G401.6 (cell line): Measurements from ENCODE around the gene STMN3.

ENCODE experiments used
- FAIRE-seq: peaks from 2 replicates; lab custom pipeline; 2012; peaks lifted over from hg19 to GRCh38; lab: Jason Lieb, UNC

The STMN3 gene

GRCh38 chr20:63692436-63693082 lies 39.3 kb upstream of the STMN3 start:
- no peak for FAIRE-seq

GRCh38 chr20:63691711-63692435 lies 38.6 kb upstream of the STMN3 start:
- no peak for FAIRE-seq

DNA sequence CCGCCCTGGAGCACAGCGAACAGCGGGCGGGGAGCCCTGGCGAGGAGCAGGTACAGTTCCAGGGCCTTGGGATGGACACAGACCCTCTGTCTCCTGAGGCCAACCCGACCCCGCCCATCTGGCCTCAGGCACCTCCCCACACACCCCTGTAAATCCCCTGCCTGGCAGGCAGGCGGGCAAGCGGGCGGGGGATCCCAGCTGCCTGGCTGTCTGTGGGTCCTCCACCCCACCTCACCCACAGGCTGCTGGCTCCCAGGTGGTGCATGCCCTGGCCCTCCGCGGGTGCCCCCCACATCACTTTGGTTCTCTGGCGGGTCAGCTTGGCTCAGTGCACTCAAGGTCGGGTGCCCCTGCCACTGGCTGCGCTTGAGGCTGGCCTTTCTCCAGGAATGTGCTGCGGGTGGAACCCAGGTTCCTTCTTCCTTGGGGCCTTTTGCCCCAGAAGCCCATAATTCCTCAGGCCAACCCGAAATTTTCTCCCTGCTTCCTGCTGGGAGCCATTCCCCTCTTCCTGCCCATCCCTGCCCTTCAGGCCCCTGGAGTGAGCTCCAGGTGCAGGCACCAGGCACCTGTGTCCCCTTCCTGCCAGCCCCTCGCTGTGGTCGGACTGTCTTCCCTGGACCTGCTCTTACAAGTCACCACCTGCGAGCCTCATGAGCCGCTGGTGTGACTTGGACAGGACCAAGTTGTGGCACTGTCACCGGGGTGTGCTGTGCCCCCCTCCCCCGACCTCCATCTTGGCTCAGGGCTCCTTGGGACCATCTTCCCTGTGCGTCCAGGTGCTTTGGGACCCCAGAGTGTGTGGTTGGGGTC lies 37.9 kb upstream of the STMN3 start:
- no peak for FAIRE-seq

DNA sequence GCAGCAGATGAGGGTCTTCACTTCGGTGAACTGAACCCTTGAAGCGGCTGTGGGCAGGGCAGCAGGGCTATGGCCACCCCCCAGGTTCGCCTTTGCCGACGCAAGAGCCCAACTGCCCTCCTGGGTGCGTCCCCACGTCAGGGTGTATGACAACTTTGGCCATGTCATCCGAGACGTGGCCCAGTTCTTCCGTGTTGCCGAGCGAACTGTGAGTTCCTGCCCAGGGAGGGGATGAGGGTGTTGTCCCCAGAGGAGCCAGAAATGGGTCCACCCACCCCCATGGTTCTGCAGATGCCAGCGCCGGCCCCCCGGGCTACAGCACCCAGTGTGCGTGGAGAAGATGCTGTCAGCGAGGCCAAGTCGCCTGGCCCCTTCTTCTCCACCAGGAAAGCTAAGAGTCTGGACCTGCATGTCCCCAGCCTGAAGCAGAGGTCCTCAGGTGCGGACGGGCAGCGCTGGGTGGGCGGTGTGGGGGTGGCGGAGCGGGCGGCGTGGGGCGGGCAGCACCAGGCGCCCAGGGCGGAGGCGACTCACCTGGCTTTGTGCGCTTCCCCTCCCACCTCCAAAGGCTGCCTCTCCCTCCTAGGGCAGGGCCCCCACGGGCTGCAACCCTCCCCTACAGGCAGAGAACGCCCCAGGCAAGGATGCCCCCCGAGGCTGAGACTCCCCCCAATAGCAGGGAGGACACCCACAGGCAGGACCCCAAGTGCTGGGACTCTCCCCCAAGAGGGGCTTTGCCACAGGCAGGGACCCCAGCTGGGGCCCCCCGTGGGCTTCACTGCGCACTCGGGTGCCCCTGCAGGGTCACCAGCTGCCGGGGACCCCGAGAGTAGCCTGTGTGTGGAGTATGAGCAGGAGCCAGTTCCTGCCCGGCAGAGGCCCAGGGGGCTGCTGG lies 37.0 kb upstream of the STMN3 start:
- FAIRE-seq: no peak

DNA sequence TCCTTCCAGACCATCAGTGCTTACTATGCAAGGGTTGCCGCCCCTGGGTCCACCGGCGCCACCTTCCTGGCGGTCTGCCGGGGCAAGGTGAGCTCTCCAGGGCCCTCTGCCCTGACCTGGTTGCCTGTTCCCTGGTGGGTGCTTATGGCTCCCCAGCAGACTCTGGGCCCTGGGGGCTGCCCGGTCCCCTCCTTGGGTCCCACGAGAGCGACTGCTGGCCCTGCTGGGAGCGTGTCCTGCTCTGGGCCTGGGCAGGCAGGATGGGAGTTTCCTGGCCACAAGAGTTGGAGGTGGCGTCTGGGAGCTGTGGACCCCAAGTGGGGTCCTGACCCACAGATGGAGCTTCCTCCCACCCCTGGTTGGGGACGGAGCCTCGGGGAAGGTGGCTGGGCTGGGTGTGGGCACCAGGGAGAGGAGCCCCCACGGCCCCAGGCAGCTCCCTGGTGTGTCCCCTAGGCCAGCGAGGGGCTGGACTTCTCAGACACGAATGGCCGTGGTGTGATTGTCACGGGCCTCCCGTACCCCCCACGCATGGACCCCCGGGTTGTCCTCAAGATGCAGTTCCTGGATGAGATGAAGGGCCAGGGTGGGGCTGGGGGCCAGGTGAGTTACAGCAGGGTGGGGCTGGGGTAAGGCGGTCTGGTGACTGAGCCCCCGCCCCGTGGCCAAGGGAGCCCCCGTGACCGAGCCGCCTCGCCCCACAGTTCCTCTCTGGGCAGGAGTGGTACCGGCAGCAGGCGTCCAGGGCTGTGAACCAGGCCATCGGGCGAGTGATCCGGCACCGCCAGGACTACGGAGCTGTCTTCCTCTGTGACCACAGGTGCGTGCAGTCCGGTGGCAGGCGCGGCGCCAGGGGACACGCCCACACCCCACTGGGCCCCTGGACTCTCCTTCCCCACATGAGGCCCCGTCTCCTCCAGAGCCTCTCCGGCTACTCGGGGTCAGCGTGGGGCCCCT lies 36.1 kb upstream of the STMN3 start:
- FAIRE-seq: no peak

- FAIRE-seq: no peak
These were observed 35.2 kb upstream of the STMN3 start for GRCh38 chr20:63688228-63689045.

GRCh38 chr20:63687419-63688178 lies 34.4 kb upstream of the STMN3 start:
- FAIRE-seq: no peak

DNA sequence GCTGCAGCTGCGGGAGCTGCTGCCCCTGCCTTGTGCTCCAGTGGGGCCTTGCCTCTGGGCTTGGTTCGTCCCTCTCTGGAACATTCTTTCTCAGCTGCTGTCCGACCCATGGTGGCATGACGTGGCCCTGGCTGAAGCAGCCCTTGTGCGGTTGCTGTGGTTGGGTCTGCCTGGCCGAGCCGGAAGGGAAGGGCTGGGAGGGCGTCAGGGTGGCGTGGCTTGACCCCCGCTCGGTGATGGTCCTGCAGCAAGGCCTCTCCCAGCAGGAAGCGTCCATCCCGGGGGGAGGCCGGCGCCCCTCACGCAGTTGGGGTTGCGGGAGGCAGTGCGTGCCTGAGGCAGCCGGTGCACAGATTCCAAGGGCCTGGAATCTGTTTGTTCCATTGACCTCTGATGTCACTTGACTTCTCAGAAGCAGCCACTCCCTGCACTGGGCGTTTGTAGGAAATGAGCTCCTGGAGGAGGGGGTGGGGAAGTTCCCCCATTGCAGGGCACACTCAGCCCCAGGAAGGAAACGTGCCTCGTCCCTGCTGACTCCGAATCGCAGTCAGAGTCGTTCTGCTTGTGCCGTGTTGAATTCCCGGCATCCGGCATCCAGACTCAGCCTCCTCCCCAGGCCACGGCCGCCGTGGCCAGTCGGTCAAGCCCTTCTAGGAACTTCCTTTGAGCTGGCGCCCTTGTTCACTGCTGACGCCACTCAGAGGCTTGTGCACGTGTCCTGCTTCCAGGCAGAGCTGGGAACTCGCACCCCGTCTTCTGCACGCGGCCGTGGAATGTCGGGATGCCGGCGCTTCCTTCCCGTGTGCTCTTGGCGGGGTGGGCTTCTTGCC lies 33.5 kb upstream of the STMN3 start:
- no peak for FAIRE-seq

GRCh38 chr20:63686094-63686491 lies 32.9 kb upstream of the STMN3 start:
- no peak for FAIRE-seq

GRCh38 chr20:63685269-63686026 lies 32.2 kb upstream of the STMN3 start:
- FAIRE-seq: no peak

DNA sequence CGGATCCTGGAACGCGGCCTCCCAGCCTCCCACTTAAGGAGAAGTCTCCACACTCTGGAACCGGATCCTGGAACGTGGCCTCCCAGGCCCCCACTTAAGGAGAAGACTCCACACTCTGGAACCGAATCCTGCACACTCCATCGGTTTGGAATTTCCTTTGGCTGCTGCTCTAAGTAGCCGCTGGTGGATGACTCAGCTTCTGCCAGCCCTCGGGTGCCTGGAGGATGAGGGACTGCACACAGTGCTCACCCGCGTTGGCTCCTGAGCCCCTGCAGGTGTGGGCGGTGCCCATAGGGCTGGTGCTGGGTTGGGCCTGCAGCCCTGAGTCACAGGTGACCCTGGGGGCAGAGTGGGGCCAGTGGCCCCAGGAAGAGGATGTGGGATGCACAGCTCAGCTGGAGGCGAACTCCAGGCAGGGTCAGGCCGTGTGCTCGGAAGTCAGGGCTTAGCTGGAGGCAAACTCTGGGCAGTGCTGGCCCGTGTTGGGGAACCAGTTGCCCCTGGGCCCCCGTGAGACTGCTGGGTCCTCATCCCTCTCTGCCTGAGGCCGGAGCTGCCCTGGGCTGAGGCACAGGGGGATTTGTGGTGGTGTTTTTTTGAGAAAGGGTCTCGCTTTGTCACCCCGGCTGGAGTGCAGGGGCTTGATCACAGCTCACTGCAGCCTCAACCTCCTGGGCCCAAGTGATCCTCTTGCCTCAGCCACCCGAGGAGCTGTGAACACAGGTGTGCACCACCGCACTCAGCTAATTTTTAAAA lies 29.3 kb upstream of the STMN3 start:
- FAIRE-seq: peak; percentile 96

DNA sequence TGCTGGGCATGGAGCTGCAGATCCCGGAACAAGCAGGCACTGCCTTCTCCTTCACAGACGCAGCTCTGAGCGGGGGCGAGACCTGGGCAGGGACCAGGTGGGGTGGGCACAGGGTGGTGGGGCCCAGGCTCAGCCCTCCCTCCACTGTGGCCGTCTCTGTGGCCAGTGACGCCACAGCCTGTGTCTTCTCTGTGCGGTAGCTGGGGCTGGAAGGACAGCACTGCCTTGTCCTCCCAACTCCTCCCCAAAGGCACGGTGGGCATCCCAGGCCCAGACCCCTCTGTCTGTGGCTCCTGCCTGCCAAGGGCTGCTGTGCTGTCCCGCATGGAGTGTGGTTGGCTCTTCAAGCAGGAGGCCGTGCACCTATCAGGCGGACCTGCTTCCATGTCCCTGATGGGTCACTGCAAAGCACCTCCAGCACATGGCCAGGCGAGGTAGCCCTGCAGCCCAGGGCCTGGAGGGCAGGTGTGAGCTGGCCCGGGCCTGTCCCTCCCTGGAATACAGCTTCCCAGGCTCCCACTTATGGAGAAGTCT lies 28.5 kb upstream of the STMN3 start:
- FAIRE-seq: no peak

GRCh38 chr20:63680857-63681608 lies 27.8 kb upstream of the STMN3 start:
- no peak for FAIRE-seq

DNA sequence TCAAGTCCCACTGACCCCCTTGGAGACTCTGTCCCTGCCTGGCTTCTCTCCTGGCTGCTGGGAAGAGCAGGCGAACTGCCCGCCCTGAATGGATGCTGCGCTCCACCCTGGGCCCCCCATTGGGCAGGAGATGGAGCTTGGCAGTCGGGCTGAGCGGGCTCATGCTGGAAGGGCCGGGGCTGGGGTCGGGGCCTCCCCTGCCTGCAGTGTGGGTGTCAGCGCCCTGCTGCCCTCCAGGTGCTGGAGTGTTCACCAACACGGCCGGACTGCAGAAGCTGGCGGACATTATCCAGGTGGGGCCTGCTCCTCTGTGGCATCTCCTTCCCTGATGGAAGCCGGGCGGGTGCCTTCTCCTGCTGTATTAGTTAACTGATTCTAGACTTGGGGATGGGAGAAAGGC lies 27.2 kb upstream of the STMN3 start:
- FAIRE-seq: no peak

- no peak for FAIRE-seq
These were observed 26.6 kb upstream of the STMN3 start for GRCh38 chr20:63679799-63680305.
